A549 (cell line): ENCODE results near the gene PRICKLE4. TPM values are rescaled to one million over a fixed set of nuclear protein-coding genes. Genes with fewer than 3 reads are reported as not detected.

ENCODE experiments used
- ATAC-seq, 2 experiments: fragments of 200-7000 bp in 1 of 2; fragments of >200 bp in 1 of 2; cut with Nextera tagmentation in 1 of 2; cut with Tn5 transposase in 1 of 2; 3 replicates each; pipeline versions ENCODE4 v1.8.0 to v1.9.1; 2018 to 2020; ENCODE audit warnings: mild to moderate bottlenecking in 1 of 2, moderate library complexity in 1 of 2
- CTCF ChIA-PET: fragments of 300-600 bp; sonication (Branson Sonifier 250); formaldehyde crosslinking; extraction: SDS; loops from one replicate; lab custom pipeline; 2021; ENCODE audit warnings: antibody characterized with exemption, inconsistent platforms; lab: Yijun Ruan, JAX
- POLR2A ChIA-PET: fragments of 350-600 bp; formaldehyde crosslinking; extraction: SDS; loops from one replicate; lab custom pipeline; 2021; ENCODE audit warnings: antibody characterized with exemption, inconsistent platforms; lab: Yijun Ruan, JAX
- DNase-seq, 2 experiments: peaks; one replicate each; pipeline versions ENCODE4 v3.0.0 to v3.0.0-alpha.2; 2011 to 2016; ENCODE audit warnings: low read depth in 1 of 2, low spot score in 1 of 2
- FAIRE-seq: peaks from 2 replicates; lab custom pipeline; 2011; peaks lifted over from hg19 to GRCh38; lab: Jason Lieb, UNC
- H3K27ac ChIP-seq, 2 experiments: fragments of >200 bp; sonication (Bioruptor Twin); formaldehyde crosslinking; 3 replicates each; pipeline ENCODE4 v1.5.1; 2016 to 2017
- H3K4me1 ChIP-seq: fragments of >200 bp; sonication (Bioruptor Twin); formaldehyde crosslinking; 3 replicates; pipeline ENCODE4 v1.6.1; 2016
- H3K4me2 ChIP-seq: fragments of >200 bp; sonication (Bioruptor Twin); formaldehyde crosslinking; 3 replicates; pipeline ENCODE4 v1.6.1; 2016
- H3K4me3 ChIP-seq: fragments of >200 bp; sonication (Bioruptor Twin); formaldehyde crosslinking; 3 replicates; pipeline ENCODE4 v1.5.1; 2016
- H3K9me3 ChIP-seq: fragments of >200 bp; sonication (Bioruptor Twin); formaldehyde crosslinking; 3 replicates; pipeline ENCODE4 v1.6.1; 2016
- BHLHE40 ChIP-seq: IDR thresholded peaks from 2 replicates; pipeline ENCODE4 v1.6.1; 2012; ENCODE audit warnings: low read depth, low read length, inconsistent platforms
- CHD2 ChIP-seq: fragments of 150-350 bp; IDR thresholded peaks from 2 replicates; pipeline ENCODE4 v1.6.1; 2014; ENCODE audit warnings: low read length; ENCODE audit not compliant: partially characterized antibody
- CHD4 ChIP-seq: fragments of 200-600 bp; sonication (generic); IDR thresholded peaks from 2 replicates; pipeline ENCODE4 v1.6.1; 2016; ENCODE audit warnings: antibody characterized with exemption, mild to moderate bottlenecking, borderline replicate concordance
- EP300 ChIP-seq, 2 experiments: fragments of >200 bp; sonication (Bioruptor Twin); formaldehyde crosslinking; IDR thresholded peaks; 2 replicates in 1 of 2; 3 replicates in 1 of 2; pipeline ENCODE4 v1.6.1; 2016 to 2017
- GATA3 ChIP-seq: IDR thresholded peaks from 2 replicates; pipeline ENCODE4 v1.6.1; 2012; ENCODE audit warnings: borderline replicate concordance
- HOXA7 ChIP-seq: fragments of 250-450 bp; sonication (Bioruptor Pico); IDR thresholded peaks from 2 replicates; pipeline ENCODE4 v1.5.0; 2020; ENCODE audit warnings: mild to moderate bottlenecking, moderate library complexity
- MAZ ChIP-seq: fragments of 150-350 bp; IDR thresholded peaks from 2 replicates; pipeline ENCODE4 v1.6.1; 2014; ENCODE audit warnings: antibody characterized with exemption, low read depth, low read length, borderline replicate concordance
- NR3C1 ChIP-seq: fragments of >200 bp; sonication (Bioruptor Twin); formaldehyde crosslinking; IDR thresholded peaks from 3 replicates; pipeline ENCODE4 v1.6.1; 2017
- POLR2A ChIP-seq: IDR thresholded peaks from 2 replicates; pipeline ENCODE4 v1.6.1; 2012; ENCODE audit warnings: mild to moderate bottlenecking, low read length
- TP53 ChIP-seq: fragments of 250-450 bp; sonication (Bioruptor Pico); IDR thresholded peaks from 2 replicates; pipeline ENCODE4 v1.5.0; 2021; ENCODE audit warnings: mild to moderate bottlenecking, moderate library complexity
- ZFP36 ChIP-seq: fragments of 450-650 bp; IDR thresholded peaks from 2 replicates; pipeline ENCODE4 v1.6.1; 2014; ENCODE audit warnings: borderline replicate concordance; ENCODE audit not compliant: partially characterized antibody
- ZSCAN20 ChIP-seq: fragments of 250-450 bp; sonication (Bioruptor Pico); IDR thresholded peaks from 2 replicates; pipeline ENCODE4 v1.8.0; 2022; ENCODE audit warnings: mild to moderate bottlenecking, moderate library complexity
- WGBS: methylation state at CpG from one replicate; pipeline ENCODE4 v1.1.6; 2017; ENCODE audit errors: missing lambda C conversion rate; 5-methylcytosine and 5-hydroxymethylcytosine counted together
- polyA minus RNA-seq: library from RNA; depleted of rRNA, polyadenylated mRNA; stranded (reverse); fragments of >200 nt; gene quantifications from 2 replicates; pipeline ENCODE4 v1.2.3, GENCODE V29; 2011; rRNA and poly(A)+ RNA removed
- polyA plus RNA-seq, 4 experiments: library from polyadenylated mRNA; depleted of rRNA in 3 of 4; stranded (reverse); fragments of >200 nt; fragmentation: RNase III in 1 of 4; extraction: RNeasy Plus Mini Kit Qiagen cat#74134 plus additional on column Dnase treatment in 1 of 4; gene quantifications; 2 replicates in 3 of 4; 3 replicates in 1 of 4; pipeline ENCODE4 v1.2.3, GENCODE V29; 2011 to 2017

Gene PRICKLE4
- polyA plus RNA-seq (2011; rRNA removed) (0.32 and 0.34 TPM in 2 replicates), polyA plus RNA-seq (2017; fragmentation: RNase III; extraction: RNeasy Plus Mini Kit Qiagen cat#74134 plus additional on column Dnase treatment) (0.95 to 1.6 TPM (median 1.5 TPM) in 3 replicates), polyA minus RNA-seq (not detected in 2 replicates)
- polyA plus RNA-seq (2012; cell fraction: cytosol; rRNA removed) = 1.1 and 1.9 TPM in 2 replicates
- polyA plus RNA-seq (2012; cell fraction: nucleus; rRNA removed) = 19.2 and 23.2 TPM in 2 replicates

GRCh38 chr6:41780551-41781365, at the start of gene PRICKLE4:
Gene PRICKLE4 (plus strand): TSS chr6:41780782. CDS start chr6:41783474, 2,692 bp downstream.
- 0% methylated on average over 9 of the region's 36 CpGs for WGBS
- peak; percentile 29 to 42 for DNase-seq
- POLR2A ChIA-PET = interaction anchor here (1.4 kb wide), 1 partner anchor 47 kb away, joined by 5 read pairs; no protein-coding TSS in a partner anchor

GRCh38 chr6:41731561-41732086, 49.0 kb upstream of the PRICKLE4 start:
- TF ChIP-seq CHD4 = no peak
- TF ChIP-seq TP53 (CRISPR knock-in tag) = no peak
- TF ChIP-seq CHD2 = no peak
- TF ChIP-seq GATA3 = no peak
- no peak for TF ChIP-seq EP300 (IDR thresholded peaks at IDR 0.05)
- no peak for TF ChIP-seq BHLHE40
- no peak for TF ChIP-seq HOXA7 (CRISPR knock-in tag)
- TF ChIP-seq MAZ = no peak
- FAIRE-seq (no peak), ATAC-seq (no peak), DNase-seq (no peak)
- peaks cover 30% of the 10 kb centered on the region for H3K4me1 ChIP-seq
- peak overlapping the region in 1 of 2 experiments; percentile 55; a peak in 2 of 6 replicates for H3K27ac ChIP-seq
- no peaks in the 10 kb centered on the region for H3K9me3 ChIP-seq
- 83% methylated on average over 7 of the region's 7 CpGs for WGBS
- CTCF ChIA-PET = interaction anchor here (6.8 kb wide), 1 partner anchor 25 kb away, joined by 65 read pairs; no protein-coding TSS in a partner anchor
- no peak overlapping the region for H3K4me3 ChIP-seq
- POLR2A ChIA-PET = no interaction called here
- H3K4me2 ChIP-seq = peak overlapping the region; percentile 100; the same call in 2 of the 3 replicates

More at GRCh38 chr6:41780551-41781365, at the start of gene PRICKLE4:
- Histone ChIP-seq H3K27ac (peak within 1 kb of the TSS; percentile 86 to 89), H3K4me2 (peak within 1 kb of the TSS; percentile 99), H3K9me3 (no peaks in the 10 kb centered on the region), H3K4me1 (peaks cover 18% of the 10 kb centered on the region), H3K4me3 (peak within 1 kb of the TSS; percentile 75)
- ATAC-seq (peak; percentile 44 to 64), FAIRE-seq (no peak)
- TF ChIP-seq POLR2A = 0 out of 2 replicates have a peak, but pooled peaks have one; percentile 14
- TF ChIP-seq HOXA7 (CRISPR knock-in tag) = no peak
- CTCF ChIA-PET = interaction anchor here (1.3 to 8.9 kb wide), 4 partner anchors 75 to 264 kb away, joined by 4 to 111 read pairs (median 5); no protein-coding TSS in a partner anchor

GRCh38 chr6:41732149-41732548, 48.4 kb upstream of the PRICKLE4 start:
- Histone ChIP-seq H3K4me2 (peak overlapping the region; percentile 100), H3K27ac (peak overlapping the region in 1 of 2 experiments; percentile 55; a peak in 2 of 6 replicates), H3K9me3 (no peaks in the 10 kb centered on the region), H3K4me1 (peaks cover 31% of the 10 kb centered on the region), H3K4me3 (no peak overlapping the region)
- CTCF ChIA-PET = interaction anchor here (2.6 to 6.8 kb wide), 2 partner anchors 9 to 26 kb away, joined by 11 to 65 read pairs; no protein-coding TSS in a partner anchor
- DNase-seq (no peak), ATAC-seq (no peak), FAIRE-seq (no peak)
- POLR2A ChIA-PET = no interaction called here
- peak; percentile 44 for TF ChIP-seq ZFP36
- no peak for TF ChIP-seq ZSCAN20 (CRISPR knock-in tag)

GRCh38 chr6:41732591-41733359, 47.8 kb upstream of the PRICKLE4 start:
- no peak for ATAC-seq
- no peak for FAIRE-seq
- WGBS = 76% methylated on average over 7 of the region's 8 CpGs
- DNase-seq = no peak
- Histone ChIP-seq H3K9me3 (no peaks in the 10 kb centered on the region), H3K4me2 (peak overlapping the region; percentile 100), H3K4me1 (peaks cover 31% of the 10 kb centered on the region), H3K4me3 (peak overlapping the region; percentile 90), H3K27ac (peak overlapping the region; percentile 95 to 99)
- TF ChIP-seq HOXA7 (CRISPR knock-in tag) = no peak
- TF ChIP-seq NR3C1 = no peak
- TF ChIP-seq CHD2 = no peak
- ChIA-PET CTCF (interaction anchor here (1.0 to 6.8 kb wide), 8 partner anchors 10 to 365 kb away, joined by 3 to 65 read pairs (median 11); no protein-coding TSS in a partner anchor), POLR2A (interaction anchor here (1.4 to 2.2 kb wide), 4 partner anchors 9 to 55 kb away, joined by 5 to 12 read pairs (median 8); partner anchors contain the start of genes PRICKLE4 and TOMM6)
